ENCODE measurements around the gene DDX51. TPM values are rescaled to one million over a fixed set of nuclear protein-coding genes. Genes with fewer than 3 reads are reported as not detected.

Gene DDX51
- total and polyA plus RNA-seq, 2 experiments from 2014 or later = 12.4 to 18.3 TPM

- H3K27me3 ChIP-seq (ENCODE audit: insufficient read depth) = no peaks in the 10 kb centered on the region
- Mint-ChIP-seq H3K36me3 (ENCODE audit: low read depth) (peaks cover 38% of the 10 kb centered on the region), H3K9me3 (no peaks in the 10 kb centered on the region), H3K4me1 (peaks cover 13% of the 10 kb centered on the region), H3K27me3 (ENCODE audit: insufficient read depth, low read depth, poor library complexity) (peaks cover 14% of the 10 kb centered on the region), H3K27ac (no peak overlapping the region), H3K4me3 (no peak overlapping the region)
- no peak for ATAC-seq
- no peaks in the 10 kb centered on the region for H3K4me1 ChIP-seq (ENCODE audit: insufficient read depth)
- no peak for DNase-seq (ENCODE audit: low spot score)
- no peaks in the 10 kb centered on the region for H3K79me2 ChIP-seq (replicated peaks; ENCODE audit: insufficient read depth)
- no peak overlapping the region for H3K27ac ChIP-seq (ENCODE audit: low read depth)
- H3F3A ChIP-seq (replicated peaks; ENCODE audit: low read depth) = no peaks in the 10 kb centered on the region; the same call in 1 of the 2 replicates
- H2AFZ ChIP-seq = no peak overlapping the region
- H3K4me2 ChIP-seq = no peak overlapping the region
- H4K20me1 ChIP-seq (replicated peaks; ENCODE audit: insufficient read depth) = no peaks in the 10 kb centered on the region
- H3K4me3 ChIP-seq = no peak overlapping the region
- TF ChIP-seq EZH2 (IDR thresholded peaks at IDR 0.05; ENCODE audit: low read depth, unreplicated experiment) (no peak), JUNB (IDR thresholded peaks at IDR 0.05; ENCODE audit: unreplicated experiment) (no peak), POLR2AphosphoS5 (IDR thresholded peaks at IDR 0.05; ENCODE audit: low read depth) (no peak), ZNF114 (CRISPR knock-in tag; IDR thresholded peaks at IDR 0.05) (no peak), CTCF (conservative IDR thresholded peaks at IDR 0.05; ENCODE audit: low read depth in 2 of 2) (no peak), CREB1 (CRISPR knock-in tag; IDR thresholded peaks at IDR 0.05; ENCODE audit: low read depth) (no peak), ETS1 (IDR thresholded peaks at IDR 0.05) (no peak), NANOG (IDR thresholded peaks at IDR 0.05; ENCODE audit: borderline replicate concordance) (no peak)
- H3K9me2 ChIP-seq (ENCODE audit: insufficient read depth) = no peaks in the 10 kb centered on the region
- peaks cover 6% of the 10 kb centered on the region; the same call in 1 of the 2 replicates for H3K36me3 ChIP-seq (ENCODE audit: insufficient read depth)
These were observed 32.3 kb downstream of the DDX51 start for GRCh38 chr12:132111654-132112304.

GRCh38 chr12:132110677-132111076, 33.4 kb downstream of the DDX51 start:
- peaks cover 9% of the 10 kb centered on the region for H3K27me3 Mint-ChIP-seq (ENCODE audit: insufficient read depth, low read depth, poor library complexity)
- Histone ChIP-seq H3K4me2 (no peak overlapping the region), H3K27me3 (ENCODE audit: insufficient read depth) (no peaks in the 10 kb centered on the region), H3K9me2 (ENCODE audit: insufficient read depth) (no peaks in the 10 kb centered on the region), H4K20me1 (replicated peaks; ENCODE audit: insufficient read depth) (no peaks in the 10 kb centered on the region), H3K4me3 (no peak overlapping the region), H3K36me3 (ENCODE audit: insufficient read depth) (peaks cover 12% of the 10 kb centered on the region; the same call in 1 of the 2 replicates), H3F3A (replicated peaks; ENCODE audit: low read depth) (no peaks in the 10 kb centered on the region; the same call in 1 of the 2 replicates), H3K27ac (ENCODE audit: low read depth) (no peak overlapping the region), H3K79me2 (replicated peaks; ENCODE audit: insufficient read depth) (0 out of 2 replicates have a peak, but pooled peaks cover 3% of the 10 kb centered on the region), H2AFZ (no peak overlapping the region), H3K4me1 (ENCODE audit: insufficient read depth) (no peaks in the 10 kb centered on the region)
- H3K36me3 Mint-ChIP-seq (ENCODE audit: low read depth) = peaks cover 34% of the 10 kb centered on the region
- no peaks in the 10 kb centered on the region for H3K9me3 Mint-ChIP-seq
- H3K4me1 Mint-ChIP-seq = peaks cover 13% of the 10 kb centered on the region
- H3K4me3 Mint-ChIP-seq = no peak overlapping the region
- no peak overlapping the region for H3K27ac Mint-ChIP-seq
- DNase-seq (ENCODE audit: low spot score) (no peak), ATAC-seq (no peak)
- TF ChIP-seq CTCF (conservative IDR thresholded peaks at IDR 0.05; ENCODE audit: low read depth in 2 of 2) (no peak), JUNB (IDR thresholded peaks at IDR 0.05; ENCODE audit: unreplicated experiment) (no peak), EZH2phosphoT487 (IDR thresholded peaks at IDR 0.05; ENCODE audit: unreplicated experiment) (no peak), ZNF331 (CRISPR knock-in tag; IDR thresholded peaks at IDR 0.05; ENCODE audit: low read depth) (no peak)

Measured in GM23338 (cell line).